Posterior cingulate gyrus (tissue), 11 donors: ENCODE data around the gene SMYD3.
A peak's percentile ranks its signal among the peaks of the same experiment; 100 is the strongest.

ENCODE experiments used
- DNase-seq, 10 donors: peaks; one replicate each; pipeline versions ENCODE4 v3.0.0 to v3.0.0-alpha.2; 2020 to 2021; ENCODE audit warnings: mixed read lengths in 3 of 10
- intact Hi-C: fragments of 100-400 bp; cut with DNase I; formaldehyde crosslinking; loops from one replicate; pipeline ENCODE4 v1.15.1; 2023

Gene SMYD3

DNA sequence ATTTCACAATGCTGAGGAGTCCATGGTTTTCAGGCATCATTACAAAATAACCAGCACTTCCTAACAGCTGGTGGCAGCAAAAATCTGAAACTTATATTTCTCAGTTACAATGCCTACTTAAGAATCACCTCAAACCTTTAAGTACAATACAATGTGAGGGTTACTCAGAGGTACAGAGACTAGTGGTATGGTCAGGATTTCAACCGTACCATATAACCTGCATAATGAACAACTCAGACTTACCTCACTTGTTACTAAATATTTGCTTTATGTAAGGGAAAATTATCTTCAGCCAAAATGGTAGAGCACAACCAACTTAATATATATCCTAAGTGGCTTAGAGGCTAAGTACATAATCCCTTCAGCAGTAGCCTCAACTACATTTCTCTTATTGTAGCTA, 344.5 kb downstream of the SMYD3 start:
- no peak for DNase-seq
- intact Hi-C loops, result no loop called here

GRCh38 chr1:246161626-246162025, 345.5 kb downstream of the SMYD3 start:
- no peak for DNase-seq
- intact Hi-C loops, result no loop called here

DNA sequence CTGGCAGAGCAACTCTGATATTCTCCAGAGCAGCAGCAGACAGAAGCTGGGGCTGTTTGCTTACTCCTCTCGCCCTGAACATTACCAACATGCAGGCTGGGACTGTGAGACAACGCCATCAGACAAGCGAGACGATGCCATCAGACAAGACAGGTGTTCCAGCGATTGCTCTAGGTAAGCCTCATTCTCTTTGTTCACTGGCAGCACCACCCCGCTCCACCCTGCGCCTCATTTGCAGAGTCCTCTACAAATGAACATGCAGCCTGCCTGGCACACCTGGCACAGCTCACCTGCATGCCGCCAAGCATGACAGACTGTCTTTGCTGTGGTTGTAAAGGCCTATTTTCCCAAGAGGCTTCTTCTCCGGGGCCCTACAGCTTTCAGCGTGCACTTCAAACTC, 346.2 kb downstream of the SMYD3 start:
- intact Hi-C loops, result no loop called here
- no peak for DNase-seq

- intact Hi-C loops, result no loop called here
- no peak for DNase-seq
These were observed 346.7 kb downstream of the SMYD3 start for GRCh38 chr1:246160374-246160773.

- intact Hi-C loops, result no loop called here
- no peak for DNase-seq
These were observed 347.5 kb downstream of the SMYD3 start for GRCh38 chr1:246159279-246160227.

GRCh38 chr1:246158131-246158530, 348.9 kb downstream of the SMYD3 start:
- intact Hi-C loops, result no loop called here

GRCh38 chr1:246157516-246157915, 349.6 kb downstream of the SMYD3 start:
- DNase-seq, result no peak
- intact Hi-C loops, result no loop called here

More at GRCh38 chr1:246158131-246158530, 348.9 kb downstream of the SMYD3 start:
- no peak for DNase-seq

- no peak for DNase-seq
- intact Hi-C loops, result no loop called here
These were observed 350.2 kb downstream of the SMYD3 start for GRCh38 chr1:246156847-246157246.

DNA sequence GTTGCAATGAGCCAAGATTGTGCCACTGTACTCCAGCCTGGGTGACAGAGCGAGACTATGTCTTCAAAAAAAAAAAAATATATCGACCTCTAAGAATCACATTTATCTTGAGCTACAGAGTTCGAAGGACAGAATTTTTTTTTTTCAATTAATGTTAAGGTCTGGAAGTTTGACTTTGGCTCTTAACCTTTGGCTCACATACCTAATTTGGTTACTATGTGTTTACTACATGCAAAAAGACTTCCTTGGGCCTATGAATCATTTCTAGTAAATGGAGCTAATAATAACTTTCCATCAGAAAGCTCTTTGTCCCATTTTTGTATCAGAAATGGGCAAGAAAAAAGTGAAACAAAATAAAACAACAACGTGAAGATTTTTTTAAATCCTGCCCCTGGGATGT, 351.2 kb downstream of the SMYD3 start:
- intact Hi-C loops, result no loop called here
- DNase-seq, result no peak

DNA sequence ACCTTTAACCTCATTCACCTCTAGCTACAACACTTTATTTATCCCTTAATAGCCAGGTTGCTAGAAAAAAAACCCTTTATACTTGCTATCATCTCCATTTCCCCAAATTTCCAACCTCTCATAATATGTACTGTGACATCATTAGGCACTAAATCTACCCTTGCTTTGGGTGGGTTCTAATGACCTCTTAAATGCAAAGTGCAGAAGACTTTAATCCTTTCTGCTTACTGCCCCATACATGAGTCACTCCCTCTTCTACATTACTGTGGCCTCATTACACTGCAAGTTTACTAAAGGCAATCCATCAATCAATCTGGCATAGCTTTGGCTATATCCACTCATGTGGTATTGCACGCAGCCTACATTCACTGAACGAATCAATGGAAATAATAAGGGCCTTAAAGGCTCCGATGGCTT, 353.3 kb downstream of the SMYD3 start:
- intact Hi-C loops, result no loop called here
- DNase-seq, result no peak

- no peak for DNase-seq
- intact Hi-C loops, result no loop called here
These were observed 354.1 kb downstream of the SMYD3 start for GRCh38 chr1:246152986-246153431.

GRCh38 chr1:246151796-246152434, 355.2 kb downstream of the SMYD3 start:
- intact Hi-C loops, result no loop called here
- no peak for DNase-seq

GRCh38 chr1:246149543-246149942, 357.5 kb downstream of the SMYD3 start:
- intact Hi-C loops, result no loop called here
- no peak for DNase-seq

- peak in 1 of 10 donors; percentile 82 for DNase-seq
- intact Hi-C loops, result no loop called here
These were observed 359.3 kb downstream of the SMYD3 start for GRCh38 chr1:246147524-246148461.

GRCh38 chr1:246146804-246147523, 360.1 kb downstream of the SMYD3 start:
- intact Hi-C loops, result no loop called here
- no peak for DNase-seq

DNA sequence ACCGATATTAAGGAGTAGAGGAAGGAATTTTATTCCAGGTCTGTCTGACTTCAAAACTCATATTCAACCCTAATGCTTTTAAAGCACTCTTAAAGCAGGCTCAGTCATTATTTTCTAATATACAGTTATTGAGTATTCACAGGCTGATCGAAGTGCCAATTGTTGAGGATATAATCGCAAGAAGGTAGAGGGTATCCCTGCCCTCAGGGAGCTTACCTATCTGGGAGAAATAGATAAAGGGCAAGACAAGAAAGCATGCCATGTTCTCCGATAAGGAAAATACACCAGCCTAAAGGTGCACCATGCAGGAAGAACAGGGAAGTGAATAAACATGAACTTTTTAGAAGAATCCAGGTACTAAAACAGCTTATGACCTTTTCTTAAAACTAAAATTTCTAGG, 361.2 kb downstream of the SMYD3 start:
- intact Hi-C loops, result no loop called here
- no peak for DNase-seq

GRCh38 chr1:246144931-246145330, 362.1 kb downstream of the SMYD3 start:
- DNase-seq, result no peak
- intact Hi-C loops, result no loop called here

GRCh38 chr1:246142320-246142893, 364.7 kb downstream of the SMYD3 start:
- intact Hi-C loops, result no loop called here
- no peak for DNase-seq

- DNase-seq, result no peak
- intact Hi-C loops, result no loop called here
These were observed 365.8 kb downstream of the SMYD3 start for GRCh38 chr1:246141306-246141705.

- DNase-seq, result no peak
- intact Hi-C loops, result no loop called here
These were observed 367.3 kb downstream of the SMYD3 start for GRCh38 chr1:246139745-246140182.
